GM23338 (cell line): ENCODE results near the gene SIDT1. TPM values are rescaled to one million over a fixed set of nuclear protein-coding genes. Genes with fewer than 3 reads are reported as not detected.

ENCODE experiments used
- ATAC-seq: fragments of 200-7000 bp; cut with Tn5 transposase; 3 replicates; pipeline ENCODE4 v1.9.1; 2020
- DNase-seq: peaks from one replicate; pipeline ENCODE4 v3.0.0-alpha.2; 2015; ENCODE audit warnings: low spot score
- H2AFZ ChIP-seq: fragments of 200-600 bp; sonication (generic); 2 replicates; pipeline ENCODE4 v1.8.0; 2016; ENCODE audit warnings: antibody characterized with exemption, mild to moderate bottlenecking, moderate library complexity
- H3F3A ChIP-seq: fragments of 200-600 bp; sonication (generic); replicated peaks from 2 replicates; pipeline ENCODE4 v1.8.0; 2017; ENCODE audit warnings: antibody characterized with exemption, mixed run types, low read depth
- H3K27ac ChIP-seq: fragments of 200-600 bp; sonication (generic); 2 replicates; pipeline ENCODE4 v1.6.1; 2016; ENCODE audit warnings: low read depth
- H3K27me3 ChIP-seq: fragments of 200-600 bp; sonication (generic); 2 replicates; pipeline ENCODE4 v1.8.0; 2016; ENCODE audit warnings: mild to moderate bottlenecking, mixed run types, moderate library complexity; ENCODE audit not compliant: insufficient read depth
- H3K36me3 ChIP-seq: fragments of 200-600 bp; sonication (generic); 2 replicates; pipeline ENCODE4 v1.8.0; 2016; ENCODE audit warnings: mild to moderate bottlenecking; ENCODE audit not compliant: insufficient read depth
- H3K4me1 ChIP-seq: fragments of 200-600 bp; sonication (generic); 2 replicates; pipeline ENCODE4 v1.8.0; 2016; ENCODE audit warnings: mild to moderate bottlenecking, moderate library complexity; ENCODE audit not compliant: insufficient read depth
- H3K4me2 ChIP-seq: fragments of 200-600 bp; sonication (generic); 2 replicates; pipeline ENCODE4 v1.7.1; 2017; ENCODE audit warnings: mixed run types
- H3K4me3 ChIP-seq: fragments of 200-600 bp; sonication (generic); 2 replicates; pipeline ENCODE4 v1.6.1; 2016; ENCODE audit warnings: mixed run types
- H3K79me2 ChIP-seq: fragments of 200-600 bp; sonication (generic); replicated peaks from 2 replicates; pipeline ENCODE4 v1.8.0; 2017; ENCODE audit warnings: mild to moderate bottlenecking; ENCODE audit not compliant: insufficient read depth
- H3K9me2 ChIP-seq: fragments of 200-600 bp; sonication (generic); 2 replicates; pipeline ENCODE4 v1.8.0; 2017; ENCODE audit not compliant: insufficient read depth
- H4K20me1 ChIP-seq: fragments of 200-600 bp; sonication (generic); replicated peaks from 2 replicates; pipeline ENCODE4 v1.8.0; 2017; ENCODE audit warnings: mild to moderate bottlenecking; ENCODE audit not compliant: insufficient read depth
- H3K27ac Mint-ChIP-seq: 2 replicates; pipeline ENCODE4 v1.8.0; 2020; ENCODE audit warnings: inconsistent platforms, mild to moderate bottlenecking, moderate library complexity, mixed read lengths
- H3K27me3 Mint-ChIP-seq: 3 replicates; pipeline ENCODE4 v1.8.0; 2022; ENCODE audit warnings: low read depth, mild to moderate bottlenecking, moderate library complexity, mixed read lengths, inconsistent platforms; ENCODE audit not compliant: insufficient read depth, poor library complexity
- H3K36me3 Mint-ChIP-seq: 3 replicates; pipeline ENCODE4 v1.8.0; 2021; ENCODE audit warnings: low read depth, mild to moderate bottlenecking, inconsistent platforms, moderate library complexity, mixed read lengths
- H3K4me1 Mint-ChIP-seq: 3 replicates; pipeline ENCODE4 v1.8.0; 2020; ENCODE audit warnings: mild to moderate bottlenecking, inconsistent platforms, mixed read lengths
- H3K4me3 Mint-ChIP-seq: 3 replicates; pipeline ENCODE4 v1.8.0; 2021; ENCODE audit warnings: moderate library complexity, mild to moderate bottlenecking, inconsistent platforms, mixed read lengths
- H3K9me3 Mint-ChIP-seq: 3 replicates; pipeline ENCODE4 v1.8.0; 2020; ENCODE audit warnings: moderate library complexity, mild to moderate bottlenecking, inconsistent platforms, mixed read lengths
- CREB1 ChIP-seq: fragments of 250-450 bp; sonication (Bioruptor Pico); IDR thresholded peaks from 2 replicates; pipeline ENCODE4 v1.5.0; 2020; ENCODE audit warnings: low read depth, mild to moderate bottlenecking, moderate library complexity
- ETS1 ChIP-seq: IDR thresholded peaks from 2 replicates; pipeline ENCODE4 v1.6.1; 2016; ENCODE audit warnings: antibody characterized with exemption
- EZH2 ChIP-seq: fragments of 200-600 bp; sonication (generic); IDR thresholded peaks from one replicate; pipeline ENCODE4 v1.8.0; 2017; ENCODE audit warnings: antibody characterized with exemption, mild to moderate bottlenecking, low read depth; ENCODE audit not compliant: unreplicated experiment
- EZH2phosphoT487 ChIP-seq: fragments of 200-600 bp; sonication (generic); IDR thresholded peaks from one replicate; pipeline ENCODE4 v1.8.1; 2018; ENCODE audit warnings: antibody characterized with exemption; ENCODE audit not compliant: unreplicated experiment
- NANOG ChIP-seq: IDR thresholded peaks from 2 replicates; pipeline ENCODE4 v1.6.1; 2016; ENCODE audit warnings: antibody characterized with exemption, borderline replicate concordance
- POLR2AphosphoS5 ChIP-seq: IDR thresholded peaks from 2 replicates; pipeline ENCODE4 v1.6.1; 2016; ENCODE audit warnings: antibody characterized with exemption, low read depth
- REST ChIP-seq: IDR thresholded peaks from one replicate; pipeline ENCODE4 v1.6.1; 2018; ENCODE audit warnings: antibody characterized with exemption; ENCODE audit not compliant: unreplicated experiment
- ZNF462 ChIP-seq: fragments of 250-450 bp; sonication (Bioruptor Pico); IDR thresholded peaks from 2 replicates; pipeline ENCODE4 v1.5.0; 2020; ENCODE audit warnings: mild to moderate bottlenecking, moderate library complexity
- polyA plus RNA-seq: library from polyadenylated mRNA; unstranded; fragments of >200 nt; fragmentation: Nextera tagmentation; extraction: Ambion mirVana; gene quantifications from 2 replicates; pipeline ENCODE4 v1.2.1, GENCODE V29; 2016
- total RNA-seq: library from RNA; depleted of rRNA; stranded (reverse); fragments of >200 nt; shearing (Covaris generic); gene quantifications from 2 replicates; pipeline ENCODE4 v1.2.3, GENCODE V29; 2014

Gene SIDT1
- total and polyA plus RNA-seq, 2 experiments from 2014 or later = 0.10 TPM; not detected in 1

GRCh38 chr3:113546414-113546893 is 14.1 kb downstream of the SIDT1 start (continued):
- no peak for TF ChIP-seq ZNF462 (CRISPR knock-in tag)

- no peaks in the 10 kb centered on the region for H3K4me1 ChIP-seq
- no peaks in the 10 kb centered on the region for H3K79me2 ChIP-seq
- H3K4me2 ChIP-seq = no peak overlapping the region
- H3K27me3 ChIP-seq = no peaks in the 10 kb centered on the region
- H3K36me3 ChIP-seq = no peaks in the 10 kb centered on the region; the same call in 1 of the 2 replicates
- H3K9me3 Mint-ChIP-seq = no peaks in the 10 kb centered on the region
- H3K27me3 Mint-ChIP-seq = no peaks in the 10 kb centered on the region
- H3K4me3 ChIP-seq = no peak overlapping the region
- H3K36me3 Mint-ChIP-seq = no peaks in the 10 kb centered on the region
- no peak overlapping the region for H3K4me3 Mint-ChIP-seq
- H3F3A ChIP-seq = no peaks in the 10 kb centered on the region
- ATAC-seq (no peak), DNase-seq (no peak)
- H2AFZ ChIP-seq = no peak overlapping the region
- no peaks in the 10 kb centered on the region for H3K4me1 Mint-ChIP-seq
- no peak overlapping the region for H3K27ac ChIP-seq
- TF ChIP-seq POLR2AphosphoS5 (no peak), EZH2 (no peak), NANOG (no peak), ETS1 (no peak), REST (no peak), CREB1 (no peak), EZH2phosphoT487 (no peak)
- H4K20me1 ChIP-seq = no peaks in the 10 kb centered on the region
- no peaks in the 10 kb centered on the region for H3K9me2 ChIP-seq
- no peak overlapping the region for H3K27ac Mint-ChIP-seq
Measured at GRCh38 chr3:113548501-113548900, 16.1 kb downstream of the SIDT1 start.
